Ectodermal cell (in vitro differentiated cells): ENCODE results near the gene BASP1.

Experiments used
- H3K27ac ChIP-seq: 2 replicates; pipeline ENCODE4 v1.7.0; 2013; ENCODE audit warnings: mild to moderate bottlenecking, low read depth, low read length; ENCODE audit not compliant: insufficient read depth, poor library complexity, severe bottlenecking
- H3K27me3 ChIP-seq: 2 replicates; pipeline ENCODE4 v1.7.0; 2013; ENCODE audit warnings: mild to moderate bottlenecking, low read length; ENCODE audit not compliant: insufficient read depth, control insufficient read depth, poor library complexity, severe bottlenecking
- H3K36me3 ChIP-seq: one replicate; pipeline ENCODE4 v1.7.0; 2013; ENCODE audit warnings: low read length; ENCODE audit not compliant: control insufficient read depth, insufficient read depth
- H3K4me1 ChIP-seq: one replicate; pipeline ENCODE4 v1.7.0; 2013; ENCODE audit warnings: low read length; ENCODE audit not compliant: control insufficient read depth, insufficient read depth
- H3K4me3 ChIP-seq: 2 replicates; pipeline ENCODE4 v1.7.0; 2013; ENCODE audit warnings: low read depth, low read length, control low read depth; ENCODE audit not compliant: insufficient read depth
- H3K9me3 ChIP-seq: 2 replicates; pipeline ENCODE4 v1.7.0; 2013; ENCODE audit warnings: mild to moderate bottlenecking, low read length, moderate library complexity; ENCODE audit not compliant: control insufficient read depth
- WGBS, 2 experiments: methylation state at CpG; one replicate each; pipeline ENCODE4 v1.1.7; 2013; ENCODE audit warnings: missing lambda C conversion rate in 2 of 2; 5-methylcytosine and 5-hydroxymethylcytosine counted together

The BASP1 gene

DNA sequence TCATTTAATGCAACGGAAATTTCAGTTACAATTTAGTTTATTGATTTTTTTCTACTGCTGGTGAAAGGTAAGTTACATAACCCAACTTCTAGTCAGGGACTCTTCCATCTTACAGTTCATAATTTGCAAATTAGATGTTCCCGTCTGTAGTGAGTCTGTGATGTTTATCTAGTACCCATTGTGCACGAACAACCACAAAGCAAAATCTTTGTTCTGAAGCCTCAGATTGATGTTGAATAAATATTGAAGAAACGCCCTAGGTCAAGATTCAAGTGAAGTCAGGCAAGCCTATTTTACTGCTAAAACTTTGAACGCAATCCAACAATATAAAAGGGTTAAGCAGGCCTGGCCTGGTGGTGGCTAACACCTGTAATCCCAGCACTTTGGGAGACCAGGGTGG is 43.1 kb downstream of the BASP1 start:
- no peak overlapping the region for H3K27ac ChIP-seq
- H3K4me3 ChIP-seq, result no peak overlapping the region
- no peaks in the 10 kb centered on the region for H3K9me3 ChIP-seq
- H3K36me3 ChIP-seq, result peaks cover 17% of the 10 kb centered on the region
- peaks cover 3% of the 10 kb centered on the region for H3K4me1 ChIP-seq
- WGBS, 2 experiments, result 87 to 95% methylated on average over 4 to 5 of the region's 5 CpGs
- no peaks in the 10 kb centered on the region for H3K27me3 ChIP-seq

DNA sequence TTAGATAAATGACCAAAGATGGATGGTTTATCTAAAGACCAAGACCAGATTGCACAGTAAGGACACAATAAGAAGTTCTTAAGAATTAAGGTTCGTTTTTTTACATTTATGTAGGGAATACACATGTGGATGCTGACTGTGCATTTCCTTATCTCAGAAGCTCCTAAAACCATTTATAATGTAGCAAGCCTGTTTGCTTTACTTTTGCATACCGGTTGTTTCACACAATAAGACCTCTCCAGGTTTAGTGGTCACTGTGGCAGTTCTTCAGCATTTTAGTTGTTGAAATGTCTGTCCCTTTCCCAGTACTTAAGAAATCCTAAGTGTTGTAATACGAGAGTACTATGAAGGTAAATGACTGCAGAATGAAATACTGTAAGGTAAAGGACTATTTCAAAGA is 43.6 kb downstream of the BASP1 start:
- Histone ChIP-seq H3K27me3 (no peaks in the 10 kb centered on the region), H3K36me3 (peaks cover 17% of the 10 kb centered on the region), H3K27ac (no peak overlapping the region), H3K4me3 (no peak overlapping the region), H3K9me3 (no peaks in the 10 kb centered on the region), H3K4me1 (peaks cover 3% of the 10 kb centered on the region)
- WGBS, 2 experiments, result 93 to 98% methylated on average over 3 of the region's 3 CpGs

DNA sequence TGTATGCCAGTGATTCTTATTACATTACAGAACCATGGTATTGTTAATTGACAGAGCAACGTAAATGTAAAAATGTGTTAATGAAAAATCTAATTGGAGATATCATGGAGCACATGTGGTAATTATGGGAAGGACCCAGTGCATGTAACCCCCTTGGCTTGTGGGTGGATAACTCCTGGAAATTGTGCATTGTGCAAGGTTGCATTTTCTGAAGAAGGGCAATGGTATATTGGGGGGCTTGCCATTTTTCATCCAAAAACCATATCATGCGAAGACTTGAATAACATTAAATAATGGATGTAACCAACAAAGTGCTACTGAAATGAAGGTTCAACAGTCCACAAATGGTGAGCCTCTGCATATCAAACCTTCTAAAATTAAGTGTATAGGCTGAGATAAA is 47.6 kb downstream of the BASP1 start:
- WGBS, 2 experiments, result 100% methylated on average over 2 of the region's 2 CpGs
- H3K4me3 ChIP-seq, result no peak overlapping the region
- H3K27ac ChIP-seq, result no peak overlapping the region
- no peaks in the 10 kb centered on the region for H3K36me3 ChIP-seq
- H3K4me1 ChIP-seq, result no peaks in the 10 kb centered on the region
- H3K27me3 ChIP-seq, result no peaks in the 10 kb centered on the region
- no peaks in the 10 kb centered on the region for H3K9me3 ChIP-seq

DNA sequence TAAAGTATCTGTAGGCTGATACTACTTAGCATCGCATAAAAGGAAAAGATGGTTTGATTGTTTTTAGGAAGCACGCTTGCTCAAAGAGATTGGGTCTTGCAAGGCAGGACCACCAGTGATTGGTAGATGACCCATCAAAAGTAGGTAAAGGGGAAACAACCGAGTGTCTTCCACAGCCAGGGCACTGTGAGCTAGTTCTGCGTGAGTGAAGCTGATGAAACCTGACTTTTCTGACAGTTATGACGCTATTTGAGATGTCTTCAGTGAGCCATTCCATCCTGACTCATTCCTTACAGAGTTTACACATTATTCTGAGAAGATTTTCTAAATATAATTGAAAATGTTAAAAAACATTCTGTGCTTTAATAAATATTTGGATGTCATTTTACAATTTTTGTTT is 49.7 kb downstream of the BASP1 start:
- Histone ChIP-seq H3K27me3 (no peaks in the 10 kb centered on the region), H3K4me3 (no peak overlapping the region), H3K9me3 (no peaks in the 10 kb centered on the region), H3K4me1 (no peaks in the 10 kb centered on the region), H3K27ac (no peak overlapping the region), H3K36me3 (no peaks in the 10 kb centered on the region)
- WGBS, 2 experiments, result 93 to 99% methylated on average over 5 of the region's 5 CpGs

- H3K36me3 ChIP-seq, result peaks cover 2% of the 10 kb centered on the region
- no peak overlapping the region for H3K27ac ChIP-seq
- H3K4me1 ChIP-seq, result no peaks in the 10 kb centered on the region
- 88 to 91% methylated on average over 5 to 6 of the region's 6 CpGs for WGBS, 2 experiments
- H3K9me3 ChIP-seq, result no peaks in the 10 kb centered on the region
- no peak overlapping the region for H3K4me3 ChIP-seq
- no peaks in the 10 kb centered on the region for H3K27me3 ChIP-seq
These were observed 51.8 kb downstream of the BASP1 start for GRCh38 chr5:17269201-17269600.

GRCh38 chr5:17272111-17272510 is 54.7 kb downstream of the BASP1 start:
- no peaks in the 10 kb centered on the region for H3K4me1 ChIP-seq
- H3K27ac ChIP-seq, result no peak overlapping the region
- H3K27me3 ChIP-seq, result no peaks in the 10 kb centered on the region
- no peaks in the 10 kb centered on the region for H3K9me3 ChIP-seq
- H3K4me3 ChIP-seq, result no peak overlapping the region
- H3K36me3 ChIP-seq, result peaks cover 21% of the 10 kb centered on the region
- 93 to 94% methylated on average over 3 of the region's 3 CpGs for WGBS, 2 experiments

- WGBS, 2 experiments, result 94 to 96% methylated on average over 57 of the region's 57 CpGs
- no peaks in the 10 kb centered on the region for H3K9me3 ChIP-seq
- peaks cover 21% of the 10 kb centered on the region for H3K36me3 ChIP-seq
- H3K4me3 ChIP-seq, result no peak overlapping the region
- no peak overlapping the region for H3K27ac ChIP-seq
- no peaks in the 10 kb centered on the region for H3K4me1 ChIP-seq
- H3K27me3 ChIP-seq, result no peaks in the 10 kb centered on the region
These were observed 58.1 kb downstream of the BASP1 start for GRCh38 chr5:17275289-17276158.

- Histone ChIP-seq H3K4me1 (no peaks in the 10 kb centered on the region), H3K4me3 (no peak overlapping the region), H3K27ac (no peak overlapping the region), H3K9me3 (no peaks in the 10 kb centered on the region), H3K36me3 (peaks cover 21% of the 10 kb centered on the region), H3K27me3 (no peaks in the 10 kb centered on the region)
- no CpG with 5 or more reads among the region's 3 CpGs for WGBS, 2 experiments
These were observed 59.0 kb downstream of the BASP1 start for GRCh38 chr5:17276445-17276844.

GRCh38 chr5:17277907-17278306 is 60.5 kb downstream of the BASP1 start:
- Histone ChIP-seq H3K36me3 (peaks cover 21% of the 10 kb centered on the region), H3K27me3 (no peaks in the 10 kb centered on the region), H3K9me3 (no peaks in the 10 kb centered on the region), H3K4me1 (peaks cover 6% of the 10 kb centered on the region), H3K4me3 (no peak overlapping the region), H3K27ac (no peak overlapping the region)
- 96 to 97% methylated on average over 5 of the region's 5 CpGs for WGBS, 2 experiments

DNA sequence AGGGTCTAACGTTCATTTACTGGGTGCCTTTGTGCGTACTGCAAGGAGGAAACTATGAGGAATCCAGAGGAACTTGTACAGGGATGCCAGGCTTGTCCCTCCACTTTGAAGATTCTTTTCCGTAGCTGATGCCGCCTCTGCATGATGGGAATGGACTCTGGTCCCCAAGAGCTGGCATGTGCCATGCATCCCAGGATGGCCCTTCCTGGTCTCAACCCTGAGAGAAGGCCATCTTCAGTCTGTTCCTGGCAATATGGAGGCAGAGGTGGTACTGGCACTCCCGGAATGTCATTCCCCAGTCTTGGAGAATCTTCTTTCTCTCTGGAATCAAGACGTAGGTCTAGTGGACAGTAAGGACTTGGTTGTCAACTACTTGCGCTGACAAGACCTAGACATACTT is 61.5 kb downstream of the BASP1 start:
- Histone ChIP-seq H3K9me3 (no peaks in the 10 kb centered on the region), H3K27ac (no peak overlapping the region), H3K4me3 (no peak overlapping the region), H3K36me3 (peaks cover 21% of the 10 kb centered on the region), H3K27me3 (no peaks in the 10 kb centered on the region), H3K4me1 (peaks cover 6% of the 10 kb centered on the region)
- 94% methylated on average over 7 of the region's 7 CpGs for WGBS, 2 experiments
